Transverse colon (tissue), 4 donors: ENCODE data around the gene PPM1H. TPM values are rescaled to one million over a fixed set of nuclear protein-coding genes. Genes with fewer than 3 reads are reported as not detected.

Experiments used
- DNase-seq: peaks from one replicate; pipeline ENCODE4 v3.0.0-alpha.2; 2019
- H3K27ac ChIP-seq, 4 donors: fragments of 200-600 bp; sonication (generic); 2 replicates each; pipeline ENCODE4 v1.5.1; 2016 to 2018; ENCODE audit warnings: inconsistent platforms in 4 of 4
- H3K27me3 ChIP-seq: fragments of 200-600 bp; sonication (generic); 2 replicates; pipeline ENCODE4 v1.5.1; 2017; ENCODE audit warnings: inconsistent platforms
- H3K36me3 ChIP-seq, 4 donors: fragments of 200-600 bp; sonication (generic); 2 replicates each; pipeline ENCODE4 v1.5.1; 2017 to 2019; ENCODE audit warnings: inconsistent platforms in 4 of 4
- H3K4me1 ChIP-seq, 4 donors: fragments of 200-600 bp; sonication (generic); 2 replicates each; pipeline ENCODE4 v1.5.1; 2017 to 2020; ENCODE audit warnings: inconsistent platforms in 4 of 4
- H3K4me3 ChIP-seq, 4 donors: fragments of 200-600 bp; sonication (generic); 1 replicate in 1 of 4; 2 replicates in 3 of 4; pipeline versions ENCODE4 v1.5.1 to v1.6.1; 2017 to 2019; ENCODE audit warnings: inconsistent platforms in 4 of 4
- H3K9me3 ChIP-seq, 2 donors: fragments of 200-600 bp; sonication (generic); 2 replicates each; pipeline ENCODE4 v1.5.1; 2017 to 2019; ENCODE audit warnings: inconsistent platforms in 2 of 2
- EP300 ChIP-seq: sonication (generic); formaldehyde crosslinking; IDR thresholded peaks from one replicate; pipeline ENCODE4 v1.6.1; 2017; ENCODE audit warnings: antibody characterized with exemption, low read depth
- POLR2A ChIP-seq: fragments of 450-650 bp; IDR thresholded peaks from one replicate; pipeline ENCODE4 v1.6.1; 2016; ENCODE audit warnings: antibody characterized with exemption, mild to moderate bottlenecking, moderate library complexity
- POLR2AphosphoS5 ChIP-seq, 3 donors: sonication (generic); formaldehyde crosslinking; IDR thresholded peaks; one replicate each; pipeline ENCODE4 v1.6.1; 2016; ENCODE audit warnings: antibody characterized with exemption in 3 of 3
- WGBS, 2 donors: methylation state at CpG; one replicate each; pipeline ENCODE4 v1.1.5; 2018; ENCODE audit warnings: low coverage in 1 of 2; 5-methylcytosine and 5-hydroxymethylcytosine counted together
- in situ Hi-C, 4 donors: fragments of 200-750 bp; cut with MboI; loops; one replicate each; pipeline versions ENCODE4 v1.15.0 to v1.15.1; 2017; ENCODE audit warnings: low sequenced_read_pairs in 3 of 4, low pct_ligation_motif_present in 1 of 4, low pct_unique_long_range_greater_than_20kb in 1 of 4
- intact Hi-C: fragments of 100-400 bp; cut with DNase I; formaldehyde crosslinking; loops from one replicate; pipeline ENCODE4 v1.15.1; 2023; ENCODE audit warnings: low total_unique reads
- total RNA-seq, 4 donors: library from RNA; depleted of rRNA; stranded (reverse); fragments of >200 nt; gene quantifications; one replicate each; pipeline ENCODE4 v1.1.0, GENCODE V29; 2016
- TF ChIP-seq, protein P1 (sequence below), 5 experiments: fragments of 200-600 bp in 3 of 5; fragments of 450-650 bp in 2 of 5; sonication (generic) in 3 of 5; IDR thresholded peaks; 1 replicate in 2 of 5; 2 replicates in 3 of 5; pipeline ENCODE4 v1.5.1; 2016 to 2017; ENCODE audit warnings: antibody characterized with exemption in 5 of 5, inconsistent platforms in 3 of 5, mild to moderate bottlenecking in 2 of 5, moderate library complexity in 1 of 5

Gene PPM1H
- total RNA-seq, 4 donors from 2014 or later = 0.37 to 3.2 (median 2.8) TPM

DNA sequence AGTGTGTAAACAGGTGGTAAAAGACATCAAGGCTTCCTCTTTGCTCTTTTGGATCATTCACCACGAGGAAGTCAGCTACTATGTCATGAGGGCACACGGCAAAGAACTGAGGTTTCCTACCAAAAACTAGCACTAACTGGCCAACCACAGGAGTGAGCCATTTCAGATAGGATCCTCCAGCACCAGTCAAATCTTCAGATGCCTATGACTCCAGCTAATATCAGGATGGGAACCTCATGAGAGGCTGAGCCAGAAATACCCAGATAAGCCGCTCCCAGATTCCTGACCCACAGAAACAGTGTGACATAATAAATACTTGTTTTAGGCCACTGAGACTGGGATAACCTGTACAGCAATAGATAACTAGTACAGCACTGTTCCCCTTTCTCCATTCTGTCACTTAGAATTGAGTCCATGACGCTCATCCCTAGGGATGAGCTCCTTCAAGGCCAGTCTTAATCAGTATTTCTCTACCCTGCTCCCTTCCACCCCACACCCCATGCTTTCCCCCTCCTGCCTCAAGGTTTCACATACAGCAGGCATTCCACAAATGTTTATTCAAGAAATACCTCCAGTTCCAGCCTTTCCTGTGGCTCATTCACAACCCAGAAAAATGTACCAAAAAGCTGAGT lies 68.4 kb downstream of the PPM1H start:
- no peak overlapping the region for H3K27ac ChIP-seq
- H3K27me3 ChIP-seq = no peaks in the 10 kb centered on the region
- no peaks in the 10 kb centered on the region for H3K36me3 ChIP-seq
- no peak for DNase-seq
- in situ Hi-C loops = no loop called here
- 68 to 78% methylated on average over 3 to 4 of the region's 4 CpGs for WGBS, 2 donors
- no peak overlapping the region for H3K4me3 ChIP-seq
- H3K9me3 ChIP-seq = no peaks in the 10 kb centered on the region
- H3K4me1 ChIP-seq = no peaks in the 10 kb centered on the region
- intact Hi-C loops = no loop called here
- TF ChIP-seq, protein P1, sequence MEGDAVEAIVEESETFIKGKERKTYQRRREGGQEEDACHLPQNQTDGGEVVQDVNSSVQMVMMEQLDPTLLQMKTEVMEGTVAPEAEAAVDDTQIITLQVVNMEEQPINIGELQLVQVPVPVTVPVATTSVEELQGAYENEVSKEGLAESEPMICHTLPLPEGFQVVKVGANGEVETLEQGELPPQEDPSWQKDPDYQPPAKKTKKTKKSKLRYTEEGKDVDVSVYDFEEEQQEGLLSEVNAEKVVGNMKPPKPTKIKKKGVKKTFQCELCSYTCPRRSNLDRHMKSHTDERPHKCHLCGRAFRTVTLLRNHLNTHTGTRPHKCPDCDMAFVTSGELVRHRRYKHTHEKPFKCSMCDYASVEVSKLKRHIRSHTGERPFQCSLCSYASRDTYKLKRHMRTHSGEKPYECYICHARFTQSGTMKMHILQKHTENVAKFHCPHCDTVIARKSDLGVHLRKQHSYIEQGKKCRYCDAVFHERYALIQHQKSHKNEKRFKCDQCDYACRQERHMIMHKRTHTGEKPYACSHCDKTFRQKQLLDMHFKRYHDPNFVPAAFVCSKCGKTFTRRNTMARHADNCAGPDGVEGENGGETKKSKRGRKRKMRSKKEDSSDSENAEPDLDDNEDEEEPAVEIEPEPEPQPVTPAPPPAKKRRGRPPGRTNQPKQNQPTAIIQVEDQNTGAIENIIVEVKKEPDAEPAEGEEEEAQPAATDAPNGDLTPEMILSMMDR (IDR thresholded peaks at IDR 0.05) = no peak
- TF ChIP-seq EP300 (no peak), POLR2AphosphoS5 (IDR thresholded peaks at IDR 0.05) (no peak), POLR2A (no peak)

DNA sequence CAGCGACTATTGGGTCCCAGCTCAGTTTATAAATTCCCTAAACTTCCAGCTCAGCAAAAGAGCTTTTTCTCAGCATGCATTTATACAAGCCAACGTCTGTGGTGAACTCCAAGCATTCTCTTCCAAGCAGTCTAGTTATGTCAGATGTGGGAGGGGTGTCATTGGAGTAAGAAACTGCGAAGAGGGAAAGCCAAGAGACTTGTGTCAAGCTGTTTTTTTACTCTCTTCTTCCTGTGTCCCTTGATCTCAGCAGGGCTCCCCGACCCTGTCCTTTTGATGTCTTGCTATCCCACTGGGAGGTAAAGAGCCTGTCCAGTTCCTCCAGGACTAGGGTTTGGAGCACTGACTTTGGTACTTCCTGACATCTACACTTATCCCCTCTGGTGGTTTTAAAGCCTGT lies 69.0 kb downstream of the PPM1H start:
- TF ChIP-seq POLR2A = no peak
- TF ChIP-seq, protein P1 (IDR thresholded peaks at IDR 0.05) = no peak
- TF ChIP-seq POLR2AphosphoS5 (IDR thresholded peaks at IDR 0.05) = no peak
- TF ChIP-seq EP300 = no peak
- Histone ChIP-seq H3K27ac (no peak overlapping the region), H3K9me3 (no peaks in the 10 kb centered on the region), H3K27me3 (no peaks in the 10 kb centered on the region), H3K4me1 (no peaks in the 10 kb centered on the region), H3K36me3 (no peaks in the 10 kb centered on the region), H3K4me3 (no peak overlapping the region)
- intact Hi-C loops (no loop called here), in situ Hi-C loops (no loop called here)
- 52 to 76% methylated on average over 4 of the region's 4 CpGs for WGBS, 2 donors
- no peak for DNase-seq

DNA sequence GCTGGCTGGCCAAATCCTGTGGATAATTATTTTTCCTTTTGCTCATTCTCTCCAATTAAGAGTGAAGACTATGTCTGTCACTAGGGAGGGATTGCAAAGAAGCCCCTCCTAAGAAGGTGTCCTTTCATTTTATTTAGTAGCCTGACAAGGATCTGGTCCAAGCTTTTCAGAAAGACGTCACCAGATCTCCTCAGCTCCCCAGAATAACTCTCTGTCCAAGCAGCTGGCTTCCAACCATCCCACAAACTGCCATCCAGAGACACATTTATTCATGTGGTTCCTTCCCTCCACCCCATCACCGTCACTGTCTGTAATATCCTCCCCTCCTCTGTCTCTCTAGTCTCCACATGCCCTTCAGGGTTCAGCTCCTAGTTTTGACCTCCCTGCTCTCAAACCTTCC lies 69.9 kb downstream of the PPM1H start:
- H3K36me3 ChIP-seq = no peaks in the 10 kb centered on the region

DNA sequence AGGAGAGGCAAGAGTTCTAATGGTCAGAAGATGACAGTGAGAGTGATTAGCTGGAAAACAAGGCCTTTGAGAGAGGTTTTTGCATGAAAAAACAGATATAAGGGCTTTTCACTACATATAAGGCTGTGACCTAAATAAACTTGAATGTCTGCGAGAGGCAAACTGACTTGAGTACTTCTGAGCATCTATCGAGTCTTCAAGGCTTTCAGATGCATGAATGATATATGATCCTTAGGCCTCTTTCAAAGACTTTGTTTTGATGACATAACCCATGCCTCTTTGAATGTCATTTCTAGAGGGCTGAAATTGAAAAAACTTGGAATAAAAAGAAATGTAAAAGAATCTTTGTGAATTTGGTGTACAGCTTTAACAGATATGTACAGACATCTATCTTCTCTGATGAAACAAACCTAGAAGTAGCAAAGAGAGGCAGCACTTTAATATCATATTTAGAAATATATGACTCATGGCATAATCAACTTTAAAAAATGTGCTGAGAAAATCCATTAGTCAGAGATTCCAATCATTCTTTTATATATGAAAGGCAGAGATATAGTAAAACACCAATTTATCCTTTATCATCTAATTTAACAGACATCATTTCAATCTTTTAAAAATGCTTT lies 72.6 kb downstream of the PPM1H start:
- TF ChIP-seq EP300 (no peak), POLR2A (no peak), POLR2AphosphoS5 (IDR thresholded peaks at IDR 0.05) (no peak)
- TF ChIP-seq, protein P1 (IDR thresholded peaks at IDR 0.05) = no peak
- no peak overlapping the region for H3K27ac ChIP-seq
- no peaks in the 10 kb centered on the region for H3K36me3 ChIP-seq
- in situ Hi-C loops (no loop called here), intact Hi-C loops (no loop called here)
- WGBS, 2 donors = 80 to 88% methylated on average over 1 to 2 of the region's 2 CpGs
- no peaks in the 10 kb centered on the region for H3K4me1 ChIP-seq
- no peak overlapping the region for H3K4me3 ChIP-seq
- DNase-seq = no peak
- no peaks in the 10 kb centered on the region for H3K27me3 ChIP-seq
- H3K9me3 ChIP-seq = no peaks in the 10 kb centered on the region

More for the DNA sequence above, 69.9 kb downstream of the PPM1H start:
- Histone ChIP-seq H3K9me3 (no peaks in the 10 kb centered on the region), H3K4me3 (no peak overlapping the region), H3K27ac (no peak overlapping the region), H3K4me1 (no peaks in the 10 kb centered on the region), H3K27me3 (no peaks in the 10 kb centered on the region)
- intact Hi-C loops = no loop called here
- no peak for DNase-seq
- TF ChIP-seq POLR2A = no peak
- TF ChIP-seq, protein P1 (IDR thresholded peaks at IDR 0.05) = no peak
- no peak for TF ChIP-seq POLR2AphosphoS5 (IDR thresholded peaks at IDR 0.05)
- no peak for TF ChIP-seq EP300
- 70 to 84% methylated on average over 2 of the region's 2 CpGs for WGBS, 2 donors
- in situ Hi-C loops = no loop called here
